Type B pancreatic cell (in vitro differentiated cells): ENCODE results near the gene ST3GAL6. TPM values are rescaled to one million over a fixed set of nuclear protein-coding genes. Genes with fewer than 3 reads are reported as not detected.

ENCODE experiments used
- DNase-seq: peaks from one replicate; pipeline ENCODE4 v3.0.0; 2021; ENCODE audit warnings: mixed read lengths; ENCODE audit not compliant: unreplicated experiment; ENCODE audit errors: extremely low spot score
- H3K27ac Mint-ChIP-seq: 2 replicates; pipeline ENCODE4 v1.8.0; 2021; ENCODE audit warnings: mild to moderate bottlenecking, mixed read lengths
- H3K27me3 Mint-ChIP-seq: 2 replicates; pipeline ENCODE4 v1.8.0; 2021; ENCODE audit warnings: mixed read lengths
- H3K36me3 Mint-ChIP-seq: 2 replicates; pipeline ENCODE4 v1.8.0; 2021; ENCODE audit warnings: mixed read lengths
- H3K4me1 Mint-ChIP-seq: one replicate; pipeline ENCODE4 v1.8.0; 2021; ENCODE audit warnings: mixed read lengths; ENCODE audit not compliant: unreplicated experiment
- H3K4me3 Mint-ChIP-seq: 2 replicates; pipeline ENCODE4 v1.8.0; 2021; ENCODE audit warnings: mild to moderate bottlenecking, mixed read lengths
- H3K9me3 Mint-ChIP-seq: 2 replicates; pipeline ENCODE4 v1.8.0; 2021; ENCODE audit warnings: mixed read lengths
- total RNA-seq: library from RNA; stranded (reverse); gene quantifications from 2 replicates; pipeline ENCODE4 v1.2.1, GENCODE V29; 2021; ENCODE audit warnings: low replicate concordance
- TF ChIP-seq, protein P1 (sequence below): fragments of 200-600 bp; sonication (generic); conservative IDR thresholded peaks from 2 replicates; pipeline ENCODE4 v1.5.0; 2021; ENCODE audit warnings: antibody characterized with exemption, mild to moderate bottlenecking

ST3GAL6 gene
- total RNA-seq, 1 donor from 2014 or later = 16.5 TPM

GRCh38 chr3:98770261-98771039 is 7.3 kb downstream of the ST3GAL6 start:
- peaks cover 9% of the 10 kb centered on the region for H3K4me1 Mint-ChIP-seq
- DNase-seq = no peak
- TF ChIP-seq, protein P1, sequence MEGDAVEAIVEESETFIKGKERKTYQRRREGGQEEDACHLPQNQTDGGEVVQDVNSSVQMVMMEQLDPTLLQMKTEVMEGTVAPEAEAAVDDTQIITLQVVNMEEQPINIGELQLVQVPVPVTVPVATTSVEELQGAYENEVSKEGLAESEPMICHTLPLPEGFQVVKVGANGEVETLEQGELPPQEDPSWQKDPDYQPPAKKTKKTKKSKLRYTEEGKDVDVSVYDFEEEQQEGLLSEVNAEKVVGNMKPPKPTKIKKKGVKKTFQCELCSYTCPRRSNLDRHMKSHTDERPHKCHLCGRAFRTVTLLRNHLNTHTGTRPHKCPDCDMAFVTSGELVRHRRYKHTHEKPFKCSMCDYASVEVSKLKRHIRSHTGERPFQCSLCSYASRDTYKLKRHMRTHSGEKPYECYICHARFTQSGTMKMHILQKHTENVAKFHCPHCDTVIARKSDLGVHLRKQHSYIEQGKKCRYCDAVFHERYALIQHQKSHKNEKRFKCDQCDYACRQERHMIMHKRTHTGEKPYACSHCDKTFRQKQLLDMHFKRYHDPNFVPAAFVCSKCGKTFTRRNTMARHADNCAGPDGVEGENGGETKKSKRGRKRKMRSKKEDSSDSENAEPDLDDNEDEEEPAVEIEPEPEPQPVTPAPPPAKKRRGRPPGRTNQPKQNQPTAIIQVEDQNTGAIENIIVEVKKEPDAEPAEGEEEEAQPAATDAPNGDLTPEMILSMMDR = no peak
- peaks cover 7% of the 10 kb centered on the region for H3K36me3 Mint-ChIP-seq
- H3K27ac Mint-ChIP-seq = peak overlapping the region; percentile 74
- H3K9me3 Mint-ChIP-seq = no peaks in the 10 kb centered on the region
- peak overlapping the region; percentile 15 for H3K4me3 Mint-ChIP-seq
- H3K27me3 Mint-ChIP-seq = no peaks in the 10 kb centered on the region

DNA sequence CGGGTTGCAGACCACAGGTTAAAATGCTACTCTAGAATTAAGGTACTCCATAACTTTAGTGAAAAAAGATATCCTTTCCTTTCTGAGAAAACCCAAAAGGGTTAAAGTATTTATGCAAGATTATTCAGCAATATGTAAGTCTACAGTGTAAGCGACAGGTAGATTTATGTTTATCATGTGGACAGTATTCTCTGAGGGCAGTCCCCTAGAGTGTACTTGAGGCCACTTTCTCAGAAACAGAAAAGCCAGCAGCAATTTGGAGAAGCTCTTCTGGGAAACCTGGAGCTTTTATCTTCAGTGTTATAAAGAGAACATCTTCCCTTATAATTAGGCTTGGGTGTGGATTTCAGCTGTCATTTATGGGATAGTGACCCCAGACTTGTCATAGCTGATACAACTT is 8.9 kb downstream of the ST3GAL6 start:
- Mint-ChIP-seq H3K4me1 (peaks cover 2% of the 10 kb centered on the region), H3K9me3 (no peaks in the 10 kb centered on the region), H3K4me3 (no peak overlapping the region), H3K27ac (no peak overlapping the region), H3K36me3 (peaks cover 14% of the 10 kb centered on the region), H3K27me3 (no peaks in the 10 kb centered on the region)
- TF ChIP-seq, protein P1 = no peak
- no peak for DNase-seq

- H3K27ac Mint-ChIP-seq = no peak overlapping the region
- H3K27me3 Mint-ChIP-seq = no peaks in the 10 kb centered on the region
- H3K4me1 Mint-ChIP-seq = no peaks in the 10 kb centered on the region
- DNase-seq = no peak
- H3K4me3 Mint-ChIP-seq = no peak overlapping the region
- peaks cover 20% of the 10 kb centered on the region for H3K36me3 Mint-ChIP-seq
- no peaks in the 10 kb centered on the region for H3K9me3 Mint-ChIP-seq
- TF ChIP-seq, protein P1 = no peak
Observed at GRCh38 chr3:98775459-98776139, 12.5 kb downstream of the ST3GAL6 start.

GRCh38 chr3:98776140-98776493 is 13.0 kb downstream of the ST3GAL6 start:
- peaks cover 20% of the 10 kb centered on the region for H3K36me3 Mint-ChIP-seq
- no peaks in the 10 kb centered on the region for H3K27me3 Mint-ChIP-seq
- no peaks in the 10 kb centered on the region for H3K4me1 Mint-ChIP-seq
- DNase-seq = no peak
- no peak overlapping the region for H3K27ac Mint-ChIP-seq
- no peaks in the 10 kb centered on the region for H3K9me3 Mint-ChIP-seq
- TF ChIP-seq, protein P1 = no peak
- H3K4me3 Mint-ChIP-seq = no peak overlapping the region

DNA sequence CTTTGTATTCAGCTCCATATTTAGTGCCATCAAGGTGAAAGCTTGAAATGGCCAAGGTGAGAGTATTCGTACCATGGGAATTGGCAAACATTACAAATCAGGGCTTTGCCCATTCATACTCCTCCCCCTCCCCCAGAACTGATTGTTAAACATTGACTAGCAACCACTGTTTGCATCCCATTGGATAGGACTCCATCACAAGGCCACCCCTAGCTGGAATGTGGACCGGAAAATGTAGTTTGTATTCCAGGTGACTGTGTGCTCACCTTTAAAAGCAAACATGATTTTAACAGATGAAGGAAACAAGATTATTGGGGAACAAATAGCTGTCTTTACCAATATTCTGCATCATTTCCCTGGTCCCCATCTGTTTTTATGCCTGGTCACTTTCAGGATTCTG is 14.1 kb downstream of the ST3GAL6 start:
- DNase-seq = no peak
- H3K4me1 Mint-ChIP-seq = no peaks in the 10 kb centered on the region
- TF ChIP-seq, protein P1 = no peak
- H3K4me3 Mint-ChIP-seq = no peak overlapping the region
- no peak overlapping the region for H3K27ac Mint-ChIP-seq
- no peaks in the 10 kb centered on the region for H3K9me3 Mint-ChIP-seq
- peaks cover 20% of the 10 kb centered on the region for H3K36me3 Mint-ChIP-seq
- no peaks in the 10 kb centered on the region for H3K27me3 Mint-ChIP-seq
